Hepatocyte (in vitro differentiated cells): ENCODE measurements around the gene FMOD. TPM values are rescaled to one million over a fixed set of nuclear protein-coding genes. Genes with fewer than 3 reads are reported as not detected.

ENCODE experiments used
- DNase-seq: peaks from one replicate; pipeline ENCODE4 v3.0.0-alpha.2; 2016; ENCODE audit warnings: low spot score
- H2AFZ ChIP-seq: fragments of 200-600 bp; sonication (generic); 2 replicates; pipeline ENCODE4 v1.6.0; 2016; ENCODE audit warnings: antibody characterized with exemption, mild to moderate bottlenecking
- H3K27ac ChIP-seq: fragments of 200-600 bp; sonication (generic); 2 replicates; pipeline ENCODE4 v1.5.1; 2016; ENCODE audit warnings: mild to moderate bottlenecking
- H3K27me3 ChIP-seq: fragments of 200-600 bp; sonication (generic); 2 replicates; pipeline ENCODE4 v1.6.1; 2016
- H3K36me3 ChIP-seq: fragments of 200-600 bp; sonication (generic); replicated peaks from 2 replicates; pipeline ENCODE4 v1.5.1; 2016; ENCODE audit warnings: low read depth; ENCODE audit not compliant: insufficient read depth
- H3K4me1 ChIP-seq: fragments of 200-600 bp; sonication (generic); 2 replicates; pipeline ENCODE4 v1.5.1; 2016; ENCODE audit warnings: mild to moderate bottlenecking, moderate library complexity; ENCODE audit not compliant: insufficient read depth
- H3K4me2 ChIP-seq: fragments of 200-600 bp; sonication (generic); 2 replicates; pipeline ENCODE4 v1.6.0; 2016
- H3K4me3 ChIP-seq: fragments of 200-600 bp; sonication (generic); 2 replicates; pipeline ENCODE4 v1.5.1; 2016; ENCODE audit warnings: mild to moderate bottlenecking
- H3K79me2 ChIP-seq: fragments of 200-600 bp; sonication (generic); 2 replicates; pipeline ENCODE4 v1.6.0; 2017; ENCODE audit warnings: mild to moderate bottlenecking
- H3K9me2 ChIP-seq: fragments of 200-600 bp; sonication (generic); replicated peaks from 2 replicates; pipeline ENCODE4 v1.6.0; 2017; ENCODE audit warnings: mild to moderate bottlenecking; ENCODE audit not compliant: insufficient read depth
- H3K9me3 ChIP-seq: fragments of 200-600 bp; sonication (generic); 2 replicates; pipeline ENCODE4 v1.5.1; 2016; ENCODE audit warnings: low read depth, mild to moderate bottlenecking
- H4K20me1 ChIP-seq: fragments of 200-600 bp; sonication (generic); 2 replicates; pipeline ENCODE4 v1.6.0; 2016; ENCODE audit warnings: mild to moderate bottlenecking; ENCODE audit not compliant: insufficient read depth, poor library complexity, severe bottlenecking
- CTCF ChIP-seq: fragments of 200-600 bp; sonication (generic); IDR thresholded peaks from 2 replicates; pipeline ENCODE4 v1.5.1; 2016; ENCODE audit warnings: antibody characterized with exemption, mild to moderate bottlenecking; ENCODE audit not compliant: poor library complexity
- EZH2 ChIP-seq: fragments of 200-600 bp; sonication (generic); IDR thresholded peaks from 2 replicates; pipeline ENCODE4 v1.6.1; 2016; ENCODE audit warnings: antibody characterized with exemption, mild to moderate bottlenecking, borderline replicate concordance
- EZH2phosphoT487 ChIP-seq: fragments of 200-600 bp; sonication (generic); IDR thresholded peaks from one replicate; pipeline ENCODE4 v1.6.1; 2018; ENCODE audit warnings: antibody characterized with exemption, mild to moderate bottlenecking, low read depth, moderate library complexity; ENCODE audit not compliant: unreplicated experiment, severe bottlenecking
- WGBS: methylation state at CpG from one replicate; pipeline ENCODE4 v1.1.6; 2016; ENCODE audit warnings: low lambda C conversion rate; ENCODE audit errors: missing lambda C conversion rate; 5-methylcytosine and 5-hydroxymethylcytosine counted together
- polyA plus RNA-seq: library from polyadenylated mRNA; unstranded; fragments of >200 nt; fragmentation: Nextera tagmentation; extraction: Ambion mirVana; gene quantifications from 2 replicates; pipeline ENCODE4 v1.2.1, GENCODE V29; 2016
- total RNA-seq: library from RNA; depleted of rRNA; stranded (reverse); fragments of >200 nt; gene quantifications from 2 replicates; pipeline ENCODE4 v1.2.3, GENCODE V29; 2014

FMOD gene
- total and polyA plus RNA-seq, 2 experiments from 2014 or later: 118 to 161 TPM

GRCh38 chr1:203311368-203312301 lies 39.3 kb downstream of the FMOD start:
- Histone ChIP-seq H4K20me1 (peaks cover 30% of the 10 kb centered on the region), H2AFZ (no peak overlapping the region), H3K27ac (no peak overlapping the region), H3K27me3 (no peaks in the 10 kb centered on the region), H3K4me1 (peaks cover 33% of the 10 kb centered on the region), H3K4me3 (no peak overlapping the region), H3K4me2 (no peak overlapping the region), H3K9me2 (no peaks in the 10 kb centered on the region), H3K9me3 (no peaks in the 10 kb centered on the region), H3K36me3 (no peaks in the 10 kb centered on the region), H3K79me2 (peaks cover 30% of the 10 kb centered on the region)
- no peak for DNase-seq
- WGBS: 82% methylated on average over 3 of the region's 3 CpGs
- TF ChIP-seq EZH2phosphoT487 (no peak), EZH2 (no peak), CTCF (no peak)

- H3K4me3 ChIP-seq: no peak overlapping the region
Measured at GRCh38 chr1:203308923-203309331, 42.0 kb downstream of the FMOD start.

GRCh38 chr1:203308328-203308922 lies 42.5 kb downstream of the FMOD start:
- no peaks in the 10 kb centered on the region for H3K36me3 ChIP-seq
- no peak overlapping the region for H2AFZ ChIP-seq
- WGBS: 65% methylated on average over 5 of the region's 5 CpGs
- TF ChIP-seq EZH2 (no peak), EZH2phosphoT487 (no peak)
- peak; percentile 28 for DNase-seq
- H3K9me3 ChIP-seq: no peaks in the 10 kb centered on the region
- peaks cover 39% of the 10 kb centered on the region for H4K20me1 ChIP-seq
- H3K4me1 ChIP-seq: peaks cover 31% of the 10 kb centered on the region
- peaks cover 42% of the 10 kb centered on the region for H3K79me2 ChIP-seq
- H3K4me2 ChIP-seq: peak overlapping the region; percentile 81
- peak overlapping the region; percentile 99 for H3K4me3 ChIP-seq
- no peaks in the 10 kb centered on the region for H3K27me3 ChIP-seq
- H3K9me2 ChIP-seq: no peaks in the 10 kb centered on the region
- H3K27ac ChIP-seq: no peak overlapping the region

More at GRCh38 chr1:203308923-203309331, 42.0 kb downstream of the FMOD start:
- Histone ChIP-seq H3K27me3 (no peaks in the 10 kb centered on the region), H3K4me2 (peak overlapping the region; percentile 81), H3K79me2 (peaks cover 42% of the 10 kb centered on the region), H3K9me2 (no peaks in the 10 kb centered on the region), H2AFZ (no peak overlapping the region), H3K9me3 (no peaks in the 10 kb centered on the region), H3K36me3 (no peaks in the 10 kb centered on the region), H3K4me1 (peaks cover 31% of the 10 kb centered on the region), H3K27ac (no peak overlapping the region), H4K20me1 (peaks cover 39% of the 10 kb centered on the region)
- WGBS: 83% methylated on average over 1 of the region's 1 CpG
- no peak for DNase-seq
- TF ChIP-seq EZH2: no peak
- TF ChIP-seq CTCF: no peak
- no peak for TF ChIP-seq EZH2phosphoT487

GRCh38 chr1:203307641-203308126 lies 43.2 kb downstream of the FMOD start:
- peaks cover 31% of the 10 kb centered on the region for H3K4me1 ChIP-seq
- no peak for TF ChIP-seq EZH2
- no peak for TF ChIP-seq CTCF
- no peak for TF ChIP-seq EZH2phosphoT487
- H2AFZ ChIP-seq: no peak overlapping the region
- H3K9me3 ChIP-seq: no peaks in the 10 kb centered on the region
- peak overlapping the region; percentile 81 for H3K4me2 ChIP-seq
- no peaks in the 10 kb centered on the region for H3K9me2 ChIP-seq
- H3K36me3 ChIP-seq: no peaks in the 10 kb centered on the region
- H3K27ac ChIP-seq: peak overlapping the region; percentile 96
- peak overlapping the region; percentile 99 for H3K4me3 ChIP-seq
- H3K79me2 ChIP-seq: peaks cover 42% of the 10 kb centered on the region
- DNase-seq: no peak
- H3K27me3 ChIP-seq: no peaks in the 10 kb centered on the region
- H4K20me1 ChIP-seq: peaks cover 39% of the 10 kb centered on the region
- 58% methylated on average over 3 of the region's 3 CpGs for WGBS
